Right lung (tissue), 5 donors: Measurements from ENCODE around the gene ITPKC. TPM values are rescaled to one million over a fixed set of nuclear protein-coding genes. Genes with fewer than 3 reads are reported as not detected.

Source experiments
- DNase-seq, 2 donors: peaks; one replicate each; pipeline ENCODE4 v3.0.0-alpha.2; 2013
- polyA plus RNA-seq, 5 donors: library from polyadenylated mRNA; unstranded; fragments of 120-200 nt; gene quantifications; one replicate each; pipeline versions ENCODE4 v1.2.1 to v1.2.3, GENCODE V29; 2013; ENCODE audit warnings: inconsistent platforms in 1 of 5, low replicate concordance in 1 of 5; ENCODE audit not compliant: insufficient read length in 5 of 5, insufficient read depth in 1 of 5

Gene ITPKC
- polyA plus RNA-seq, 5 donors, result 9.4 to 14.5 (median 13.3) TPM

DNA sequence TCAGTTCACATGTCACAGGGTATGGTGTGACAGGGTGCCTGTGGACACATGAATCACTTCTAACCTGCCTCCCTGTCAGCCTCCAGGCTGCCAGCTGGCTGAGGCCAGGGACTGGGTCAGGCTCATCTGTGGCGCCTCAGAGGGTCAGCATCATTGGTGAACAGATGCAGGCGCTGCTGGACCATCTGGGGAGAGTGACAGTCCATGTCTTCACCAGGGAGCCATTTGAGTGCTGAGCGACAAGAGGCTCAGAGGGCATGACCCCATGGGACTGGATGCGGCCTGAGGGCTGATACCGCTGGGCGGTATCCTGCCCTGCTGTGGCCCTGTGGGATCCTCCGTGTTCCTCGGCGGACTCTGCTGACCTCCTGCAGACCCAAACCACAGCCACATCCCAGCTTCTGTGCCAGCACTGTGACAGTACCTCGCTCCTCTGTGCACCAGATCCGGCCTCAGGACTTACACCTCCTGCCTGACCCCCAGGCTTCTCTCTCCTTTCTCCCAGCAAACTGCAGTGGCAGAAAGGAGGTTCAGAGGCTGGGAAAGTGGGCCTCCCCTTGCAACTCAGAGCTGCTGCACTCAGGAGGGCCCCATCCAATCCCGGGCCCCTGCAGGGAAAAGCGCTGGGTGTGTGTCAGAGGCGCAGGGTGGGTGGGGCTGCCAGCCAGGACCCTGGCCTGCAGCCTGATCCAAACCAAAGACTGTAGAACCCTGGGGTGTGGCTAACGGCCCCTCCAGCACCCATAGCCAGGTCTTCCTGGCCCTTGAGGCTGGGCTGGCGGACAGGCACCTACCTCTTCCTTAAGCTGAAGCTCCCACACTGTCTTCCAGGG, 23.2 kb downstream of the ITPKC start:
- no peak for DNase-seq

DNA sequence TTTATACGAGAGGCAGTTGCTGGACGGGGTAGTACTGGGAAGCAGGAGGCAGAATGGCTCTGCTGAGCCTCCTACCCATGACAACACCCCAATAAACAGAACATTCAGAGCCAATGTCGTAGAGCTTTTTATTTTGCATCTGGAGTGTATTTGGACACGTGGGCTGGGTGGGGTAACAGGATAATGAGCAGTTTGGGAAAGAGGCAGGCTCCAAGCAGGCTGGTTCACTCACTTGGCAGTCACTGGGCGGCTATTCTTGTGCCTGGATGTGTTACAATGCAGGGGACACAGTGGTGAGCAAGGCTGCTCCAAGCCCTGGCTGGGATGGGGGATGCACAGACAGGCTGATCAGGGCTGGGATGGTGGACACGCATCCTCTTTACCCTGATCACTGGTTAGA, 23.8 kb downstream of the ITPKC start:
- peak in 1 of 2 donors; percentile 51 for DNase-seq

DNA sequence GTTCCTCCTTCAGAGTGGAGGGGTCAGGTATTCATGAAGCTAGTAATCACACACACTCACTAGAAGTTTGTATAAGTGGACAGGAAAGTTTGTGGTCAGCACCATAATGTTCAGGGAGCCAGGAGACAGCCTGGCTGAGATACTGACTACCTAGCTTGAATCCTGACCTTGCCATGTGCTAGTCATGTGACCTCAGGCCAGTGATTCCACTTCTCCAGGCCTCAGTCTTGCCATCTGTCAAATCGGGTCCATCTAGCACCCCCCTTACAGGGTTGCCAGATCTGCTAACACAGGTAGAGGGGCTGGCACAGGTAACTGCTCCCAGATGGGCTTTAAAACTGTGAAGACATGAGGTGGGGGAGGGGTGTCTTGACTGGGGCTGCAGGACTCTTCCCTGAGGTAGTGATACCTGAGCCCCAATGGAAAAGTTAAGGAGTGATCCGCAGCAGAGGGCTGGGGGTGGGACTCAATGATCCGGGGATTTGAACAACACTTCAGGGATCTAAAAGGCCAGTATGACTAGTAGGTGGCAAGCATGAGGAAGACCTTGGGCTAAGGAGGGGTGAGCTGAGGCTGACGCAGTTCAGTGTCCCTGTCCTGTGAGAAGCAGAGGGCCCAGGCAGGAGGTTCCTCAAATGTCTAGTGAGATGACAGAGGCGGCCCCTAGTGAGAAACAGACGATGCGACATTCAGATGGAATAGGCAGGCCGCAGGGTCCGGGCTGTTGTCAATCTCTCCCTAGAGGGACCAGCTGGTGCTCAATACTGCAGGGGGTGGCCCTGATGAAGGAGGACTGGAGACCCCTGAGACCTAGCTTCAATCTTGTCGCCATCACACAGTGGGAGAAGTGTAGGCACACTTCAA, 24.8 kb downstream of the ITPKC start:
- no peak for DNase-seq

DNA sequence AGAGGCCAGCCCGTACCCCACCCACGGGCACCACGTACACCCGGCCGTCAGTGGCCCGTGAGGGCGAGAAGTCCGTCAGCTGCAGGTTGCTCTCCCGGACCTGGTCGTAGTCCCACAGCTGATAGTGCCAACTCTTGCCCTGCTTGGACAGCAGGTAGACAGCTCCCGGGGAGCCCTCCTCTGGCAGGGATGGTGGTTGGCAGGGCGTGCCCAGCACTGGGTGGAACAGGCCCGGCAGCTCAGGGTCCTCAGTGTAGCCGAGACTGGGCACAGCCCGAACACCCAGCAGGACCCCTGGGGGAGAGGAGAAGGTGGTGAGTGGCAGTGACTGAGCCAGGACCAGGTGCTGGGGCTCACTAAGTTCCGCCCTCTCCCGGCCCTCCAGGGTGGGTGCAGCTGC, 25.6 kb downstream of the ITPKC start:
- no peak for DNase-seq

DNA sequence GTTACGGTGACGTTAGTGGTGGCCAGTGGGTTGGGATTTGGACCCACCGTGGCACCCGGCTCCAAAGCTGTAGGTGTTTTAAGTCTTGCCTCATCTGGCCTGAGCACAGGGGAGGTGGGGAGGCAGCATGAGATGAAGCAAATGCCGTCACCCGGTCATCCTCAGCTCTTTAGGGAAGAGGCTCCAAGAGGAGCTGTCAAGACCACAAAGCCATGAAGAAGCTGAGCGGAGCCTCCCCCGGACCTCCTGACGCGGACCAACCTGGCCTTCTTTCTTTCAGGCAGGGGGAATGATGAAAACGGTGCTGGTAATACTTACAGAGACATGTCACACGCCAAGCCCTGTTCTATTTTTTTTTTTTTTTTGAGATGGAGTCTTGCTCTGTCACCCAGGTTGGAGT, 26.0 kb downstream of the ITPKC start:
- DNase-seq, result no peak

DNA sequence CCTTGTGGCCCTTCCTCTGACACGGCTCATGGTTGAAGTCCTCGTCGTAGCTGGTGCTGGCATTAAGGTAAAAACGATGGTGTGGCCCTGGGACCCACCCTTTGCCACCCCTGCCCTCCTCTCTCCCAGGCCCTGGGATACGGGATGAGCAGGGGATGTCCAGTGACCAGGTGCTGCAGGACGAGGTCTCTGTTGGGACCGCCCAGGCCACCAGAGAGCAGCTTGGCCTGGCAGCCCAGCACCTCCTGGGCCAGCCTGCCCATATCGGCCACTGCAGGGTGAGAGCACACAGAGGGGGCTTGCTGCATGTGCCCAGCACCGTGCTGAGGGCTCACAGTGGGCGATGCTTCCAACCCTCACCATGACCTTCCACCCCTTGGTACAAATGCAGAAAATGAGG, 27.0 kb downstream of the ITPKC start:
- no peak for DNase-seq

DNA sequence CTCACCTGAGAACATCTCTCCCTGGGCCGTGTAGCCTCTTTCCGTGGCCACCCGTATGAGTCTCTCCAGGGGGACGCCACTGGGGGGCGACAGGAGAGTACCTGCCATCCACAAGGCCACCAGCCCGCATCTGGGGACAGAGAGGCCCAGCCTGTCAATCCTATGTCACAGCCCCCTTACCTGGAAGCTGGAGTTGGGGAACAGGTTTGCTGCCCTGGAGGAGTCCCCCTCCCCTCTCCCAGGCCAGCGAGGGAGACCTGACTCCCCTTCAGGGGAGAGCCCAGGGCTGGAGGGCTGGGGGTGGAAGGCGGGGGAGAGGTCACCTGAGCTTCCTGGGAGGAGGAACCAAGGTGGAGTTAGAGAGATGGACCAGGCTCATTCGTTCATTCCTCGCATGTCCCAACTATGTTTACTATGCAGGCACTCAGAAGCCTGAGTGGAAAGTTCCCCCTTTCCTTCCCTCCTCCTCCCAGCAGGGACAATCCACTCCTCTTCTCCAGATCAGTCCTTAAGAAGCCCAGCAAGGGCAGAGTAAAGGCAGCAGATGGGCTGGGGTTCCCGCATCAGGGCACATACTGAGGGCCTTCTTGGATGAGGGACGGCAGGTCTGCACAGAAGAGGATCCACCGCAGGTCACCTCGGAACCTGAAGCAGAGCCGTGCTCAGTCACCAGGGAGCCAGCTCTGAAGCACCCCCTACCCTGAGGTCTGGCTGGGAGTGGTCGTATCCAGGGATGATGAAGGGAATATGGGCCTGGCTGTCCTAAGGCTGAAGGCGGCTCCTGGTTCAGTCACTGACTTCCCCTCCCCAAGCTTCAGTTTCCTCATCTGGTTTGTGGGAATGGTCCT, 27.9 kb downstream of the ITPKC start:
- peak; percentile 51 to 55 for DNase-seq

DNA sequence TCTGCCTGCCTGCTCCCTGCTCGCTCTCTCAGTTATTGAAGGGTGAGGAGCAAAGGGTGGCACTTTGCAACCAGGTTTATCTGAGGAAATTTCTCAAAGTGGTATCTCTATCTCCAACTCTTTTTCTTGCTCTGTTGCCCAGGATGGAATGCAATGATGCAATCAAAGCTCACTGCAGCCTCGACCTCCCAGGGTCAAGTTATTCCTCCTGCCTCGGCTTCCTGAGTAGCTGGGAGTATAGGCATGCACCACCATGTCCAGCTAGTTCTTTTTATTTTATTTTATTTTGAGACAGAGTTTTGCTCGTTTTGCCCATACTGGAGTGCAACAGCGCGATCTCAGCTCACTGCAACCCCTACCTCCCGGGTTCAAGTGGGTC, 28.5 kb downstream of the ITPKC start:
- no peak for DNase-seq

DNA sequence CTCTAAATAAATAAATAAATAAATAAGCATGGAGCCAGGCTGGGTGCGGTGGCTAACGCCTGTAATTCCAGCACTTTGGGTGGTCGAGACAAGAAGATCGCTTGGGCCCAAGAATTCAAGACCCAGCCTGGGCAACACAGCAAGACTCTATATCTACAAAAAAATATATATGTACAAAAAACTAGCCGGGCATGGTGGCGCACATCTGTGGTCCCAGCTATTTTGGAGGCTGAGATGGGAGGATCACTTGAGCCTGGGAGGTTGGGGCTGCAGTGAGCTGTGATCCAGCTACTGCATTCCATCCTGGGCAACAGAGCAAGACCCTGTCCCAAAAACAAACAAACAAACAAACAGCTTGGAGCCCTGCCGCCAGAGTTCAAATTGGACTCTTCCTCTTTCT, 30.6 kb downstream of the ITPKC start:
- DNase-seq, result no peak

DNA sequence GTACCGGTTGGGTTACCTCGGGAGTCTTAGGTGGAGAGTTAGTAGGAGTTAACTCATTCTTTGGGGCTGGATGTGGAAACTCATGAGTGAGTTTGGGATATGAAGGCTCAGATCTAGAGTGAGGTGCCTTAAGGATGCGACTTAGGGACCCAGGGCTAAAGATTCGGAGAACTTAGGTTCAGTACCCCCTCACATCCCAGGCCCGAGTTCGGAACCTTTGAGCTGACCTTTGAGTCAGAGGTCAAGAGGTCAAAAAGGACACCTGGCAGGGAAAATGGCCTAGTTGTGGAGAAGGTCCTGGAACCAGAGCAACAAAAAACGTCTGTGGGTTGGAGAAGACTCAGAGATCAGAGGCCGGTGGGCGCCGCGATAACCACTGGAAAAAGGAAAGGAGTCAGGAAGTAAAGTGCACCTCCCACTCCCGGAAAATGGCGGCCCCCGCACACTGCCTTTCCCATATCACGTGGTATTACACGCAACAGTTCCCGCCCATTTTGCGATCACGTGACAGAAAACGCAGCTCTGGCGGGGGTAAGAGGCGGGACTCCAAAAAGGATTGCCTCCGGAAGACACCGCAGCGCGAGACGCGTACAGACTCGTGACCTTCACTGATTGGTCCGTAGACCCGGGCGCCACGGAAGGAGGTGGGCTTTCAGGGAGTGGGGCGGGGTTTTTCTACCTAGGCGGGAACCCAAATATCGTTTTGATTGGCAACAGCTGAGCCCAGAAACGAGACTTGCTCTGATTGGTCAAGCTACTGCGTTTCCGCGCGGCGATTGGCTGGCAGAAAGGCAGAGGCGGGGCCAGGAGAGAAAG, 33.4 kb downstream of the ITPKC start, which contains the start of gene ACTMAP:
ACTMAP (minus strand) TSS at position 420 of the 816 bp plus-strand sequence. CDS start 674 bp downstream, outside the sequence.
- DNase-seq, result peak; percentile 100

DNA sequence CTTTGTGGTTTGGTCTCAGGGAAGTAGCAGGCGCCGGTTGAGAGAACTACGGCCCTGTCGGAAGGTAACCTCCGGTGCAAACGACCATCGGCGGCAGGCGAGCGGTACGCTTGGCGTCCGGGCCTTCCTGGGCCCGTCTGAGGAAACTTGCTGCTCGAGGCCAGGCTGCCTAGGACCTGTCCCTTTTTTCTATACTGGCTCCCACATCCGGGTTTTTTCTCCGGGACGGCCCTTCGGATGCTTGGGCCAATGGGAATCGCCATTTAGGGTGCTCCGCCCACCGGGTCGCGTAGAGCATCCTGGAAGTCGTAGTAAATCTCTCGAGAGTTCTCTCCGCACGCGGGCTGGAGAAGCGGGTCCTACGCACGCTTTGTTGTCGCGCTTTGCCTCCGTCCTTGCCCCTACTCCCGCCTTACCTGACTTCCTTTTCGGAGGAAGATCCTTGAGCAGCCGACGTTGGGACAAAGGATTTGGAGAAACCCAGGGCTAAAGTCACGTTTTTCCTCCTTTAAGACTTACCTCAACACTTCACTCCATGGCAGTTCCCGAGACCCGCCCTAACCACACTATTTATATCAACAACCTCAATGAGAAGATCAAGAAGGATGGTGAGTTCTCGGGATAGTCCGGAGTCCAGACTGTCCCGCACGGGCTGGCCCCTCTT, 34.1 kb downstream of the ITPKC start, which contains the start of gene SNRPA:
SNRPA (plus strand) TSS at position 330 of the 664 bp plus-strand sequence; CDS start at position 536, 206 bp downstream.
- peak; percentile 99 for DNase-seq

DNA sequence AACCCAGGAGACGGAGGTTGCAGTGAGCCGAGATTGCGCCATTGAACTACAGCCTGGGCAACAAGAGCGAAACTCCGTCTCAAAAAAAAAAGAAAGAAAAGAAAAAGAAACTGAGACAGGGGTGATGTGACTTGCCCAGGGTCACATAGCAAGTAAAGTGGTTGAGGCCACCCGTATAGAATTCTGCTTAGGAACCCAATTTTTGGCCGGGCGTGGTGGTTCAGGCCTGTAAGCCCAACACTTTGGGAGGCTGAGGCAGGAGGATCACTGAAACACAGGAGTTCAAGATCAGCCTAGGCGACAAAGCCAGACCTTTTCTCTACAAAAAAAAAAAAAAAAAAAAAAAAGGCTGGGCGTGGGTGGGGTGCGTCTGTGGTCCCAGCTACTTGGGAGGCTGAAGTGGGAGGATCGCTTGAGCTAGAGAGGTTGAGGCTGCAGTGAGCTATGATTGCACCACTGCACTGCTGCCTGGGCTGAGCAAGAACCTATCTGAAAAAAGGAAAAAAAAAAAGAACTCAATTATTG, 35.4 kb downstream of the ITPKC start:
- no peak for DNase-seq

DNA sequence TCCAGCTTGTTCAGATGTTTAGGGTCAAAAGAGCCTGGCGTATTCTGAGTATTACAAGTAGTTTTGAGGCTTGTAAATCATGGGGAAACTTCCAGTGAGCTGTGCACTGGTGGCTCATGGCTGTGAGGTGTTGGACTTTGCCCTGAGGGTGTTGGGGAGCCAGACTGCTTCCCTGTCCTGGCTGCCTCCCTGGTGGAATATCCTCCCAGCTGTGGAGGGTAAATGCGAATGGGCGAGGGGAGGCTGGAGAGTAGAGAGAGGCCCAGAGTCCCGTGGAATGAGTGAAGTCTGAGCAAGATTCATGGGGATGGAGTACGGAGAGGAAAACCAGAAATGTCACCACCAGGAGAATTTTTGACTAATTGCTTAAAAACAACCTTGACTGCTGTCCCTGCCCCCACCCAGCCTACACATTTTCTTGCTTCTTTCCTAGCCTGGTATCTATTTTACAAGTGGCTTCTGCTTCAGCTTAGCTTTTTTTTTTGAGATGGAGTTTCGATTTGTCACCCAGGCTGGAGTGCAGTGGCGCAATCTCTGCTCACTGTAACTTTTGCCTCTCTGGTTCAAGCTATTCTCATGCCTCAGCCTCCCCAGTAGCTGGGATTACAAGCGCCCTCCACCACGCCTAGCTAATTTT, 37.8 kb downstream of the ITPKC start:
- no peak for DNase-seq

DNA sequence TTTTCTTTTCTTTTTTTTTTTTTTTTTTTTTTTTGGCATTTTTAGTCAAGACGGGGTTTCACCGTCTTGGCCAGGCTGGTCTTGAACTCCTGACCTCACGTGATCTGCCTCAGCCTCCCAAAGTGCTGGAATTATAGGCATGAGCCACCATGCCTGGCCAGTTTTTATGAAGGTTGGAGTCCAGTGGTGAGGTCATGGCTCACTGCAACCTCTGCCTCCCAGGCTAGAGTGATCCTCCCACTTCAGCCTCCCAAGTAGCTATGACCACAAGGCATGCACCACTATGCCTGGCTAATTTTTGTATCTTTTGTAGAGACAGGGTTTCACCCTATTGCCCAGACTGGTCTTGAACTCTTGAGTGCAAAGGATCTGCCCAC, 38.3 kb downstream of the ITPKC start:
- no peak for DNase-seq

DNA sequence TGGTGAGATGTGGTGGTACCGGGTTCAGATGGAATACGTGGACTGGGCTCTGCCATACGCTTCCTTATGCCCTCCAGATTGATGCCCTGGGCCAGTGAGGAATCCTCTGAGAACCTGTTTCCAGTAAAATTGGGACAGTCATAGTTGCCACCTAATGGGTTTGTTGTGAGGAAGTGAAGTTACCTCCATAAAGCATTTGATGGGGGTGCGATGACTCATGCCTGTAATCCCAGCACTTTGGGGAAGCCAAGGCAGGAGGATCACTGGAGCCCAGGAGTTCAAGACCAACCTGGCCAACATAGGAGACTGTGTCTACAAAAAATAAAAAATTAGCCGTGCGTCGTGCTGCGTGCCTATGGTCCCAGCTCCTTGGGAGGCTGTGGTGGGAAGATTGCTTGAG, 38.9 kb downstream of the ITPKC start:
- no peak for DNase-seq

DNA sequence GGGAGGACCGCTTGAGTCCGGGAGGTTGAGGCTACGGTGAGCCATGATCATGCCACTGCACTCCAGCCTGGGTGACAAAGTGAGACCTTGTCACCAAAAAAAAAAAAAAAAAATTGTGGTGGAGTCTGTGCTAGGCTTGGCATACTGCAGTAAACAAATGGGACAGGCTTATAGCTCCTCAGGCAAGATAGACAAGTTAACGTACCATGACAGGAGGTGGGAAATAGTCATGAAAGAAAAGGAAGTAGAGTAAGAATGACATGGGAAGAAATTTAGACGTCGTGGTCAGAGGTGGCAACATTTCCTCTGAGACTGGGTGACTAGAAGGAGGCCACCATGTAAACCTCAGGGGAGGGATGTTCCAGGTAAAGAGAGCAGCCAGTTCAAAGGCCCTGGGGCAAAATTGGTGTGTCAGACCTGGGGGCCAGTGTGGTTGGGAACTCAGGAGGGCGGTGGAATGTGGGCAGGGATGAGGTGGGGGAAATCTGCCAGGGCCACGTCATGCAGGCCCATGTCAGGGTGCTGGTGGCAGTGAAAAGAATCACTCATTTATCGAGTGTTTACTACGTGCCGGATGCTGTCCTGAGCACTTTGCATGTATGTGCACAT, 39.7 kb downstream of the ITPKC start:
- DNase-seq, result no peak

DNA sequence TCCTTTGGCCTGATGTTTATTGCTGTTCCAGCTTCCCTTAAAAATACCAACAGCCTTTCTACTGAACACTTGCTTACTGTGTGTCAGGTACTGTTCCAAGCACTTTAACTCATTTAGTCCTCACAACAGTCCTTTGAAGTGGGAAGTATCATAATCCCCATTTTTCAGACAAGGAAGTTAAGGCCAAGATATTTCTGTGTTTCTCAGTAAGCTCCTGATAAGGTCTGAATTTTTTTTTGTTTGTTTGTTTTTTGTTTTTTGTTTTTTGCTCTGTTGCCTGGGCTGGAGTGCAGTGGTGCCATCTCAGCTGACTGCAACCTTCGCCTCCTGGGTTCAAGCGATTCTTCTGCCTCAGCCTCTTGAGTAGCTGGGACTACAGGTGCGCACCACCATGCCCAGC, 41.6 kb downstream of the ITPKC start:
- no peak for DNase-seq

DNA sequence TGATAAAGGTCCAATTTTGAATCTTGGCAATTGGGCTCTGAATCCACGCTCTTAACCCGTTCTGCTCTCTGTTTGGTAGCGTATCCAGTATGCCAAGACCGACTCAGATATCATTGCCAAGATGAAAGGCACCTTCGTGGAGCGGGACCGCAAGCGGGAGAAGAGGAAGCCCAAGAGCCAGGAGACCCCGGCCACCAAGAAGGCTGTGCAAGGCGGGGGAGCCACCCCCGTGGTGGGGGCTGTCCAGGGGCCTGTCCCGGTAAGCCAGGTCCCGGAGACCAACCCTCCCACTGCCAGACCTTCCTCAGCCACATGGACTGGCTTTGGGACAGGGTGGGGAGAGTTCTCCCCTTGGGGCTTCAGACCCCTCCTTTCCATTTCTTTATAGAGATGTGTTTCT, 42.4 kb downstream of the ITPKC start:
- no peak for DNase-seq
